Upper lobe of left lung (tissue), 6 donors: ENCODE data around the gene PCSK5. TPM values are rescaled to one million over a fixed set of nuclear protein-coding genes. Genes with fewer than 3 reads are reported as not detected.

Experiments used
- ATAC-seq, 2 donors: fragments of 200-7000 bp; cut with Tn5 transposase; one replicate each; pipeline ENCODE4 v1.9.1; 2022; ENCODE audit warnings: mild to moderate bottlenecking in 2 of 2, moderate library complexity in 2 of 2; ENCODE audit not compliant: low FRiP score in 2 of 2
- DNase-seq, 2 donors: peaks; one replicate each; pipeline ENCODE4 v3.0.0-alpha.2; 2019 to 2020
- H3K27ac ChIP-seq, 4 donors: fragments of 200-600 bp; sonication (generic); one replicate each; pipeline ENCODE4 v1.5.1; 2016 to 2019
- H3K27me3 ChIP-seq, 4 donors: fragments of 200-600 bp; sonication (generic); one replicate each; pipeline ENCODE4 v1.5.1; 2017 to 2019
- H3K36me3 ChIP-seq, 4 donors: fragments of 200-600 bp; sonication (generic); one replicate each; pipeline ENCODE4 v1.5.1; 2016 to 2019
- H3K4me1 ChIP-seq, 4 donors: fragments of 200-600 bp; sonication (generic); one replicate each; pipeline ENCODE4 v1.5.1; 2018 to 2019
- H3K4me3 ChIP-seq, 4 donors: fragments of 200-600 bp; sonication (generic); one replicate each; pipeline ENCODE4 v1.5.1; 2017 to 2019; ENCODE audit warnings: mild to moderate bottlenecking in 2 of 4, moderate library complexity in 1 of 4
- H3K9me3 ChIP-seq, 4 donors: fragments of 200-600 bp; sonication (generic); one replicate each; pipeline ENCODE4 v1.5.1; 2018 to 2019
- EP300 ChIP-seq, 4 donors: sonication (generic); formaldehyde crosslinking; IDR thresholded peaks; one replicate each; pipeline ENCODE4 v1.5.1; 2017; ENCODE audit warnings: antibody characterized with exemption in 4 of 4, control low read depth in 2 of 4
- POLR2A ChIP-seq, 4 donors: fragments of 450-650 bp; IDR thresholded peaks; one replicate each; pipeline ENCODE4 v1.5.1; 2016 to 2017; ENCODE audit warnings: antibody characterized with exemption in 4 of 4, mild to moderate bottlenecking in 2 of 4
- POLR2AphosphoS5 ChIP-seq, 2 donors: sonication (generic); formaldehyde crosslinking; IDR thresholded peaks; one replicate each; pipeline ENCODE4 v1.5.1; 2017; ENCODE audit warnings: antibody characterized with exemption in 2 of 2
- WGBS, 2 donors: methylation state at CpG; one replicate each; pipeline ENCODE4 v1.1.5; 2017 to 2018; 5-methylcytosine and 5-hydroxymethylcytosine counted together
- total RNA-seq, 6 donors: library from RNA; depleted of rRNA in 4 of 6; stranded (reverse); fragments of >200 nt in 4 of 6; gene quantifications; one replicate each; pipeline versions ENCODE4 v1.1.0 to v1.2.1, GENCODE V29; 2016 to 2021
- TF ChIP-seq, protein P1 (sequence below), 6 experiments: fragments of 450-650 bp in 4 of 6; fragments of 200-600 bp in 2 of 6; sonication (generic) in 2 of 6; IDR thresholded peaks; one replicate each; pipeline ENCODE4 v1.5.1; 2016 to 2019; ENCODE audit warnings: antibody characterized with exemption in 6 of 6
- donor health status: DM: no; HTN: no; CAD: no; lungs with moderate emphysema.
- donor health status: DM: no; HTN: yes; CAD: no; lungs with severe emphysema.

PCSK5 gene
- total RNA-seq, 6 donors from 2014 or later = 12.8 to 29.2 (median 18.3) TPM

DNA sequence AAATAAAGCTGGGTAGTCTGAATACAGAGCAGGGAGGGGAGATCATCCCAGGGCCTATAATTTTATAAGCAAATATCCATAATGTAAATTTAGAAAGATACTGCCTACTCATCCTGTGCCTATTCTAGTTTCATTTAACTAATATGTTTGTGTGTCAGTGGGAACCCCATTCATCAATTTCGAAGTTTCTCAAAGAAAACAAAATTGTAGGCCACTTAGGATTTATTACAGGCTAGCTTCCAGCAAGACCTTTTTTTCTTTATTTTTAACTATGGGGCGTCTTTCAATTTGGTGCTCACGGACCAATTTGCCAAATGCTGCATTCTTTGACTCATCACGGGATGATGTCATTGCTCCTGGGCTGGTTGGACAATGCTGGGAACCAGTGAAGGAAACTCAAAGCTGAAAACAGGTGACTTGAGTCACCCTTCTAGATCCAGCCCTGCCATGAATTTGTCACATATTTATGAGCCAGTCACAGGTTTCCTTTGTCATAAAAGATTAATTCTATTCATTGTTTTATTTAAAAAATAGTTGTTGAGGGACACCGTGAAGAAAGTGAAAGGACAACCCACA, 13.4 kb downstream of the PCSK5 start:
- ATAC-seq (peak in 1 of 2 donors; percentile 62), DNase-seq (no peak)
- WGBS, 2 donors = 77 to 84% methylated on average over 5 of the region's 5 CpGs
- Histone ChIP-seq H3K36me3 (no peaks in the 10 kb centered on the region), H3K4me1 (no peaks in the 10 kb centered on the region), H3K27ac (no peak overlapping the region), H3K9me3 (no peaks in the 10 kb centered on the region), H3K4me3 (no peak overlapping the region), H3K27me3 (no peaks in the 10 kb centered on the region)
- TF ChIP-seq, protein P1, sequence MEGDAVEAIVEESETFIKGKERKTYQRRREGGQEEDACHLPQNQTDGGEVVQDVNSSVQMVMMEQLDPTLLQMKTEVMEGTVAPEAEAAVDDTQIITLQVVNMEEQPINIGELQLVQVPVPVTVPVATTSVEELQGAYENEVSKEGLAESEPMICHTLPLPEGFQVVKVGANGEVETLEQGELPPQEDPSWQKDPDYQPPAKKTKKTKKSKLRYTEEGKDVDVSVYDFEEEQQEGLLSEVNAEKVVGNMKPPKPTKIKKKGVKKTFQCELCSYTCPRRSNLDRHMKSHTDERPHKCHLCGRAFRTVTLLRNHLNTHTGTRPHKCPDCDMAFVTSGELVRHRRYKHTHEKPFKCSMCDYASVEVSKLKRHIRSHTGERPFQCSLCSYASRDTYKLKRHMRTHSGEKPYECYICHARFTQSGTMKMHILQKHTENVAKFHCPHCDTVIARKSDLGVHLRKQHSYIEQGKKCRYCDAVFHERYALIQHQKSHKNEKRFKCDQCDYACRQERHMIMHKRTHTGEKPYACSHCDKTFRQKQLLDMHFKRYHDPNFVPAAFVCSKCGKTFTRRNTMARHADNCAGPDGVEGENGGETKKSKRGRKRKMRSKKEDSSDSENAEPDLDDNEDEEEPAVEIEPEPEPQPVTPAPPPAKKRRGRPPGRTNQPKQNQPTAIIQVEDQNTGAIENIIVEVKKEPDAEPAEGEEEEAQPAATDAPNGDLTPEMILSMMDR (IDR thresholded peaks at IDR 0.05) = no peak
- no peak for TF ChIP-seq POLR2A (IDR thresholded peaks at IDR 0.05)
- TF ChIP-seq POLR2AphosphoS5 (IDR thresholded peaks at IDR 0.05) = no peak
- TF ChIP-seq EP300 (IDR thresholded peaks at IDR 0.05) = no peak

DNA sequence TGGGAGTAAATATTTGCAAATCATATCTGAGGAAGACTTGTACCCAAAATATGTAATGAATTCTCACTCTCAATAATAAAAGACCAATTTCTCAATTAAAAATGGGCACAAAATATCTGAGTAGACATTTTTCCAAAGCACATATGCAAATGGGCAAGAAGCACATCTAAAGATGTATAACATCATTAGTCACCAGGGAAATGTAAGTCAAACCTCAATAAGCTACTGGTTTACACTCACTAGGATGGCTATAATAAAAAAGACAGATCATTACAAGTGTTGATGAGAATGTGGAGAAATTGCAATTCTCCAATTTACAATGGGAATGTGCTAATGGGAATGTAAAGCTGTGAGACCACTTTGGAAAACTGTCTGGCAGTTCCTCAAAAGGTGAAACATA, 13.9 kb downstream of the PCSK5 start:
- Histone ChIP-seq H3K27ac (no peak overlapping the region), H3K27me3 (no peaks in the 10 kb centered on the region), H3K36me3 (no peaks in the 10 kb centered on the region), H3K4me3 (no peak overlapping the region), H3K9me3 (no peaks in the 10 kb centered on the region), H3K4me1 (no peaks in the 10 kb centered on the region)
- no peak for DNase-seq
- ATAC-seq = no peak
- no peak for TF ChIP-seq POLR2A (IDR thresholded peaks at IDR 0.05)
- TF ChIP-seq POLR2AphosphoS5 (IDR thresholded peaks at IDR 0.05) = no peak
- TF ChIP-seq, protein P1 (IDR thresholded peaks at IDR 0.05) = no peak
- no peak for TF ChIP-seq EP300 (IDR thresholded peaks at IDR 0.05)

DNA sequence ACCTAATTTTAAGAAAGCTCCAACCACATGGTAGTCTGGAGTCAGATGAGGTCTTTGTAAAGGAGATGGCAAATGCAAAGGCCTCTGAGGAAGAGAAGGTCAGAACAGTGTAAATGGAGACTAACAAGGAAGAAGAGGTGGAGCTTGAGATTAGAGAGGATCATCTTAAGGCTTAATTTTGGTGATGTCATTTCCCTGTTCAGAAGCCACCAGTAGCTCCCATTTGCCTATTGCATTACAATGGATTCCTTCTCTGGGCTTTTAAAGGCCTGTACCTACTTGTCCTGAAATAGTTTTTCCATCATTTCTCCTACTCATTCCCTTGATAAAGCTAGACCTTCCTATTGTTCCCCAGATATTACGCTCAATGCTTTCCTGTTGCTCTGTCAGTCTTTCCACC, 16.1 kb downstream of the PCSK5 start:
- Histone ChIP-seq H3K27me3 (no peaks in the 10 kb centered on the region), H3K36me3 (no peaks in the 10 kb centered on the region), H3K27ac (no peak overlapping the region), H3K4me3 (no peak overlapping the region), H3K9me3 (no peaks in the 10 kb centered on the region), H3K4me1 (no peaks in the 10 kb centered on the region)
- TF ChIP-seq EP300 (IDR thresholded peaks at IDR 0.05) (no peak), POLR2AphosphoS5 (IDR thresholded peaks at IDR 0.05) (no peak), POLR2A (IDR thresholded peaks at IDR 0.05) (no peak)
- TF ChIP-seq, protein P1 (IDR thresholded peaks at IDR 0.05) = no peak
- no peak for ATAC-seq
- DNase-seq = no peak
- WGBS, 2 donors = 100% methylated on average over 1 of the region's 1 CpG

DNA sequence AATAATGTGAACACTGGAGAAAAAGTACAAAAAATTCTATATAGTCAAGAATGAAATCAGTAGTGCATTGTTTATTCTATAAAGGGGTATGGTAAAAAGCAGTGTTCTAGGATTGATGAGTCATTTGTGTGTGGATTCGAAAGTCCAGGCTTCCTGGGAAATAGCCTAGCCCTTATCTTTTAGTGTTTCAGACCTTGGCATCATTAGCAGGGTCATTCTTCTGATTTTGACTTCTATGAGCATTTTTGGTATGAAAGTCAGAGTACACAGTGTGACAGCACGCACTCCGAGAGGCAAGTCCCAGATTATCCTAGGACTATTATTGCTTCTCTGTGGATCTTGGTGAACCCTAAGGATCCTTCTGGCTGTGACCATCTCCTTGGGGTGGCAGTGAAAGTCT, 16.9 kb downstream of the PCSK5 start:
- Histone ChIP-seq H3K4me1 (no peaks in the 10 kb centered on the region), H3K4me3 (no peak overlapping the region), H3K27ac (no peak overlapping the region), H3K9me3 (no peaks in the 10 kb centered on the region), H3K27me3 (no peaks in the 10 kb centered on the region), H3K36me3 (no peaks in the 10 kb centered on the region)
- TF ChIP-seq POLR2A (IDR thresholded peaks at IDR 0.05) (no peak), POLR2AphosphoS5 (IDR thresholded peaks at IDR 0.05) (no peak), EP300 (IDR thresholded peaks at IDR 0.05) (no peak)
- TF ChIP-seq, protein P1 (IDR thresholded peaks at IDR 0.05) = no peak
- DNase-seq = no peak
- ATAC-seq = peak in 1 of 2 donors; percentile 28
- WGBS, 2 donors = 82 to 91% methylated on average over 3 of the region's 3 CpGs

DNA sequence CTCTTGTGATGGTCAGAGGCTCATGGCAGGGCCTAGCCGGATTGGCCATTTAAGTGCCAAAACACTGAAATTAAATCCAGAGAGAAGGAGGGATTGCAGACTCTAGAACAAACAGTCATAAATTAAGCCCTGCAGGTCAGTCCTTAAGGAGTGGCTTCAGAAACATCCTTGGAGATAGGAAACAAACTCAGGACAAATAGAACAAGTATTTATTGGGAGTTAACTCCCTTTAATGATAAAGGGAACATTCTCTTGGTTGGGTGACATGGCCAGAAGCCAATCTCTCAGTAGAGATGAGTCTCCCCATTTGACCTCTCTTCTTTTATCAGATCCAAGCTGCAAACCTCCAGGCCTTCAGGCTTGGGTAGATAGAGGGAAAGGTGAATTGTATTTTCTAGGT, 17.4 kb downstream of the PCSK5 start:
- no peaks in the 10 kb centered on the region for H3K27me3 ChIP-seq
- TF ChIP-seq, protein P1 (IDR thresholded peaks at IDR 0.05) = no peak
- TF ChIP-seq POLR2AphosphoS5 (IDR thresholded peaks at IDR 0.05) (no peak), EP300 (IDR thresholded peaks at IDR 0.05) (no peak), POLR2A (IDR thresholded peaks at IDR 0.05) (no peak)
- ATAC-seq = no peak
- H3K4me3 ChIP-seq = no peak overlapping the region
- no peaks in the 10 kb centered on the region for H3K9me3 ChIP-seq
- H3K4me1 ChIP-seq = no peaks in the 10 kb centered on the region
- WGBS, 2 donors = 86 to 96% methylated on average over 1 of the region's 1 CpG
- H3K36me3 ChIP-seq = no peaks in the 10 kb centered on the region
- DNase-seq = no peak
- no peak overlapping the region for H3K27ac ChIP-seq
